Activated naive CD8-positive, alpha-beta T cell treated with anti-CD3 and anti-CD28 coated beads, Interleukin-2, amount 10 ng/mL, durations not matched to agents 7 days and 5 days (primary cell): Measurements from ENCODE around the gene NID2. TPM values are rescaled to one million over a fixed set of nuclear protein-coding genes. Genes with fewer than 3 reads are reported as not detected.

Experiments used
- ATAC-seq: fragments of 150-1000 bp; cut with Tn5 transposase; one replicate; pipeline ENCODE4 v1.10.0; 2021; ENCODE audit warnings: low read depth, moderate library complexity
- POLR2A ChIA-PET: fragments of 350-600 bp; sonication (Branson Sonifier 250); formaldehyde crosslinking; loops from one replicate; lab custom pipeline; 2021; ENCODE audit warnings: antibody characterized with exemption; lab: Charles Lee
- DNase-seq: peaks from one replicate; pipeline ENCODE4 v3.0.0; 2021
- H3K27ac Mint-ChIP-seq: one replicate; pipeline ENCODE4 v1.8.0; 2022; ENCODE audit warnings: mild to moderate bottlenecking, mixed read lengths
- H3K27me3 Mint-ChIP-seq: one replicate; pipeline ENCODE4 v1.8.0; 2022; ENCODE audit warnings: mild to moderate bottlenecking, moderate library complexity, mixed read lengths
- H3K36me3 Mint-ChIP-seq: one replicate; pipeline ENCODE4 v1.8.0; 2021; ENCODE audit warnings: mild to moderate bottlenecking, mixed read lengths
- H3K4me1 Mint-ChIP-seq: one replicate; pipeline ENCODE4 v1.8.0; 2021; ENCODE audit warnings: mixed read lengths
- H3K4me3 Mint-ChIP-seq: one replicate; pipeline ENCODE4 v1.8.0; 2022; ENCODE audit warnings: mild to moderate bottlenecking, moderate library complexity, mixed read lengths
- H3K9me3 Mint-ChIP-seq: one replicate; pipeline ENCODE4 v1.8.0; 2021; ENCODE audit warnings: mixed read lengths
- total RNA-seq, 2 experiments: library from RNA; stranded (reverse); gene quantifications; one replicate each; pipeline ENCODE4 v1.2.3, GENCODE V29; 2021

Gene NID2, protein sequence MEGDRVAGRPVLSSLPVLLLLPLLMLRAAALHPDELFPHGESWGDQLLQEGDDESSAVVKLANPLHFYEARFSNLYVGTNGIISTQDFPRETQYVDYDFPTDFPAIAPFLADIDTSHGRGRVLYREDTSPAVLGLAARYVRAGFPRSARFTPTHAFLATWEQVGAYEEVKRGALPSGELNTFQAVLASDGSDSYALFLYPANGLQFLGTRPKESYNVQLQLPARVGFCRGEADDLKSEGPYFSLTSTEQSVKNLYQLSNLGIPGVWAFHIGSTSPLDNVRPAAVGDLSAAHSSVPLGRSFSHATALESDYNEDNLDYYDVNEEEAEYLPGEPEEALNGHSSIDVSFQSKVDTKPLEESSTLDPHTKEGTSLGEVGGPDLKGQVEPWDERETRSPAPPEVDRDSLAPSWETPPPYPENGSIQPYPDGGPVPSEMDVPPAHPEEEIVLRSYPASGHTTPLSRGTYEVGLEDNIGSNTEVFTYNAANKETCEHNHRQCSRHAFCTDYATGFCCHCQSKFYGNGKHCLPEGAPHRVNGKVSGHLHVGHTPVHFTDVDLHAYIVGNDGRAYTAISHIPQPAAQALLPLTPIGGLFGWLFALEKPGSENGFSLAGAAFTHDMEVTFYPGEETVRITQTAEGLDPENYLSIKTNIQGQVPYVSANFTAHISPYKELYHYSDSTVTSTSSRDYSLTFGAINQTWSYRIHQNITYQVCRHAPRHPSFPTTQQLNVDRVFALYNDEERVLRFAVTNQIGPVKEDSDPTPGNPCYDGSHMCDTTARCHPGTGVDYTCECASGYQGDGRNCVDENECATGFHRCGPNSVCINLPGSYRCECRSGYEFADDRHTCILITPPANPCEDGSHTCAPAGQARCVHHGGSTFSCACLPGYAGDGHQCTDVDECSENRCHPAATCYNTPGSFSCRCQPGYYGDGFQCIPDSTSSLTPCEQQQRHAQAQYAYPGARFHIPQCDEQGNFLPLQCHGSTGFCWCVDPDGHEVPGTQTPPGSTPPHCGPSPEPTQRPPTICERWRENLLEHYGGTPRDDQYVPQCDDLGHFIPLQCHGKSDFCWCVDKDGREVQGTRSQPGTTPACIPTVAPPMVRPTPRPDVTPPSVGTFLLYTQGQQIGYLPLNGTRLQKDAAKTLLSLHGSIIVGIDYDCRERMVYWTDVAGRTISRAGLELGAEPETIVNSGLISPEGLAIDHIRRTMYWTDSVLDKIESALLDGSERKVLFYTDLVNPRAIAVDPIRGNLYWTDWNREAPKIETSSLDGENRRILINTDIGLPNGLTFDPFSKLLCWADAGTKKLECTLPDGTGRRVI (N-terminal part only)
- under 1 TPM; 0.20 to 0.36 TPM for total RNA-seq

DNA sequence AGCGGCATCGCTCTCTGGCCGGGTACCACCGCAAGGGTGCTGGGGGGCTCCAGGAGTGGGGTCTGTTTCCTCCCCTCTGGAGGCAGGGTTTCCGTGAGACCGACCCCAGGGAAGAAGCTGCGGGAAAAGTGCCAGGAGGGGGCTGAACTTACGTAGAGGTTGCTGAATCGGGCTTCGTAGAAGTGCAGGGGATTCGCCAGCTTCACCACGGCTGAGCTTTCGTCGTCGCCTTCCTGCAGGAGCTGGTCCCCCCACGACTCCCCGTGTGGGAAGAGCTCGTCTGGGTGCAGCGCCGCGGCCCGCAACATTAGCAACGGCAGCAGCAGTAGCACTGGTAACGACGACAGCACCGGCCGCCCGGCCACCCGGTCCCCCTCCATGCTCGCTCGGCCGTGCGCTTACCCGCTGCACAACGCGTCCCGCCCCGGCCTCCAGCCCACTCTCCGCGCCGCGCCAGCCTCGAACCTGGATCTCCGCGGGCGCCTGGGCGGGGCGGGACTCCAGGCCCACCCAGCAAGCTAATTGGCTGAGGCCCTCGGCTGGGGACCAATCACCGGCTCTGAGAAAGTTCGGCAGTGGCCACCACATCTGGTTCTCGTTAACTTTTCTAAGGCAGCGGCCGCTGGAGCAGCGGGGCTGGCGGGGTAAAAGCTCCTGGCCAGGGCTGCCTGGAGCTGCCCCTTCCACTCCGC is at the start of gene NID2:
Gene NID2, minus strand, starts transcription at position 445 of the 692 bp plus-strand sequence. Its CDS starts 65 bp downstream, at position 380.
- peaks cover 64% of the 10 kb centered on the region for H3K27me3 Mint-ChIP-seq
- DNase-seq = peak; percentile 69
- no peaks in the 10 kb centered on the region for H3K36me3 Mint-ChIP-seq
- no peaks in the 10 kb centered on the region for H3K9me3 Mint-ChIP-seq
- POLR2A ChIA-PET = interaction anchor here (0.8 to 1.0 kb wide), 2 partner anchors 15 to 85 kb away, joined by 3 to 5 read pairs; no protein-coding TSS in a partner anchor
- peak within 1 kb of the TSS; percentile 68 for H3K4me3 Mint-ChIP-seq
- peak; percentile 71 for ATAC-seq
- no peak within 1 kb of the TSS for H3K27ac Mint-ChIP-seq
- peaks cover 12% of the 10 kb centered on the region for H3K4me1 Mint-ChIP-seq

DNA sequence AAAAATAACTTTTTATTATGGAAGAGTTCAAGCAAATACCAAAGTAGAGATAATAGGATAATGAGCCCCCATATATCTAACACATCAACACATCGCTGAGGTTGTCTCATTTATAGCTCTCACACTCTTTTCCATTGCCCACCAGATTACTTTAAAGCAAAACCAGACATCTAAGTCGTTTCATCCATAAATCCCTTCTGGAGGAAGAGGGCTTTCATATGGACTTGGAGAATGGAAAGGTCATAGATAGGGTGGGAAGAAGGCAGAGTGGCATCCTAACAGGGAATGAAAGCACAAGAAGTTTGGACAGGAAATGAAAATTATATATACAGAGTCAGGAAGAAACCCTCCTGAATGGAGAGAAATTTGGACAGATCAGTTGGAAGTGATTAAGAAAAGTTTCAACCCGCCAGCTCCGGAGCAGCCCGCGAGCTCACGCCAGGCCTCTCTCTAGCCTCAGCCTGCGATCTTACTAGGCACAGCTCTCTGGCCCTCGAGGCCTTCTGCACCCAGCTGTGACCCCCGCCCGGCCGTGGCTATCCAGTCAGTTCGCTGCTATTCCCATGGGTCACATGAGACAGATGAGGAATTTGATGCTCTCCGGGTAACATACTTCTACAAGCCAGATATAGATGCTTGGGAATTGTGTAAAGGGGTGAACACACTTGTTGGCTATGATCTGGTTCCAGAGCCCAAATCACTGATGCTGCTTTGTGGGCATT is 48.4 kb upstream of the NID2 start:
- Mint-ChIP-seq H3K9me3 (peaks cover 1% of the 10 kb centered on the region), H3K27me3 (peaks cover 8% of the 10 kb centered on the region), H3K27ac (no peak overlapping the region), H3K4me3 (no peak overlapping the region), H3K36me3 (no peaks in the 10 kb centered on the region), H3K4me1 (no peaks in the 10 kb centered on the region)
- POLR2A ChIA-PET = no interaction called here
- DNase-seq (no peak), ATAC-seq (no peak)

DNA sequence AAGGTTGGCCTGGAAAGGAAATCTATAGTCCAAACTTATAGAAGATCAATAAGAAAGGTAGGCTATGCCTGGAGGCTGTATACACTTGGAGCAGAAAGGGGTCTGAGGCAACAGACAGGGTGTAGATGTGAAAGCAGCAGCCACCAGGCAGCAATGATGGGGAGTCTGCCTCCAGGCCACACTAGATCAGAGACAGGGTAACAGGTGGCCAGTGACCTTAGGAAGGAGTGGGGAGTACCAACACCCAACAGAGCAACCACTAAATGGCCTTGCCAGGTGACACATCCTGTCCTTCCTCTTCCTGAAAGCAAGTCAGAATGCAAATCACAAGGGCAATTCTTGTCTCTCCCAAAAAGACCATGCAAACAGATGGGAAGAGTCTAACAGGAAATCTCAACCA is 46.4 kb upstream of the NID2 start:
- peaks cover 8% of the 10 kb centered on the region for H3K27me3 Mint-ChIP-seq
- H3K9me3 Mint-ChIP-seq = peaks cover 1% of the 10 kb centered on the region
- no peak overlapping the region for H3K4me3 Mint-ChIP-seq
- no peak for DNase-seq
- POLR2A ChIA-PET = no interaction called here
- no peaks in the 10 kb centered on the region for H3K4me1 Mint-ChIP-seq
- no peaks in the 10 kb centered on the region for H3K36me3 Mint-ChIP-seq
- no peak for ATAC-seq
- no peak overlapping the region for H3K27ac Mint-ChIP-seq

DNA sequence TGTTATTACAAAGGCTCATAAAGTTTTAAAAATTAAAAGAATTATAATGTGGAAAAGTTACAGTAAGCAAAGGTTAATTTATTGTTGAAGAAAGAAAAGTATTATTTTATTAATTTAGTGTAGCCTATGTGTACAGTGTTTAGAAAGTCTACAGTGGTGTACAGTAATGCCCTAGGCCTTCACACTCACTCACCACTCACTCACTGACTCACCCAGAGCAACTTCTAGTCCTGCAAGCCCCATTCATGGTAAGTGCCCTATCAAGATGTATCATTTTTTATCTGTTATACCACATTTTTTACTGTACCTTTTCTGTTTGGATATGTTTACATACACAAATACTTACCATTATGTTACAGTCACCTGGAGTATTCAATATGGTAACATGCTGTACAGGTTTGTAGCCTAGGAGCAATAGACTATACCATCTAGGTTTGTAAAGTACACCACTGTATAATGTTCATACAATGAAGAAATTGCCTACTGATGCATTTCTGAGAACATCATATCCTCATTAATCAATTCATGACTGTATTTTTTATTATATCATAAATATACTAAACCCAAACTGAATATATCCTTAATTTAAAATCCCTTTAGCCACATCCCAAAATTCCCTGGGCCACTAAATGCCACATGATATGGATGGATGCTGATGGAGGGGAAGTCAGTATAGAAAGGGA is 43.6 kb upstream of the NID2 start:
- Mint-ChIP-seq H3K4me3 (no peak overlapping the region), H3K9me3 (peaks cover 1% of the 10 kb centered on the region), H3K4me1 (no peaks in the 10 kb centered on the region), H3K27ac (no peak overlapping the region), H3K36me3 (no peaks in the 10 kb centered on the region), H3K27me3 (peaks cover 3% of the 10 kb centered on the region)
- ATAC-seq (no peak), DNase-seq (no peak)
- POLR2A ChIA-PET = no interaction called here

DNA sequence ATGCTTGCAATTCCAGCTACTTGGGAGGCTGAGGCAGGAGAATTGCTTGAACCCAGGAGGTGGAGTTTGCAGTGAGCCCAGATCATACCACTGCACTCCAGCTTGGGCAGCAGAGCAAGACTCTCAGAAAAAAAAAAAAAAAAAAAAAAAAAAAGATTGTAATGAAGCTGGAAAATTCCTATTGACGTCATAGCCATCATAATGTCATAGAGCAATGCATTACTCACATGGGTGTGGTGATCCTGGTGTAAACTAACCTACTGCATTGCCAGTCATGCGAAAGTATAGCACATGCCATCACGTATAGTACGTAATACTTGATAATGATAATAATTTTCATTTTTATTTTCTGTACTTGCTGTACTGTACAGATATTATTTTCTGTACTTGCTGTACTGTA is 42.7 kb upstream of the NID2 start:
- Mint-ChIP-seq H3K9me3 (peaks cover 1% of the 10 kb centered on the region), H3K27ac (no peak overlapping the region)

DNA sequence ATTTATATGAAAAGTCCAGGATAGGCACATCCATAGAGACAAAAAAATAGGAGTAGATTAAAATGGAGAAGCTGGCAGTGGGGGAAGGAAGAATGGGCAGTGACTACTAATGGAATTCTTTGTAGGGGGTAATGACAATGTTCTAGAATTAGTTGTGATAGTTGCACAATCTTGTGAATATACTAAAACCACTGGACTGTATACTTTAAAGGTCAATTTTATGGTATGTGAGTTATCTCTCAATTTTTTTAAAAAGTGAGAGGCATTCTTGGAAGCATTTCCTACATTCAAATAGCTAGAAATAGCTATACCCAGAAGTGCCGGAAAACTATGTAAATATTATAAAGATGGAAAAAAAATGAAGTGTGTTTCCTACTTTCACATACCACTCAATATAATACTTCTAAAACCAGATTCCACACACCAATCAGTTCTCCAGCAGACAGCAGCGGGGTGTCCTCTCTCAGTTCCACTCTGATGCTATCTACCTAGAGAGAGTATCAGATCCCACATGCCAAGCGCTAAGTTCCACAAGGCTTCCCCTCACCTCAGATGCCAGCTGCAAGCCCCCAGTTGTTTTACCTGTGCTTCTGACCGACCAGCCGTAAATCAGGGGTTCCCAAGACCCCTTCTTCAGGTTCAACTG is 41.7 kb upstream of the NID2 start:
- POLR2A ChIA-PET = no interaction called here
- no peak overlapping the region for H3K4me3 Mint-ChIP-seq
- no peaks in the 10 kb centered on the region for H3K36me3 Mint-ChIP-seq
- ATAC-seq (no peak), DNase-seq (no peak)
- H3K9me3 Mint-ChIP-seq = peaks cover 1% of the 10 kb centered on the region
- peaks cover 8% of the 10 kb centered on the region for H3K27me3 Mint-ChIP-seq
- H3K27ac Mint-ChIP-seq = no peak overlapping the region
- no peaks in the 10 kb centered on the region for H3K4me1 Mint-ChIP-seq

More for the DNA sequence above, 42.7 kb upstream of the NID2 start:
- Mint-ChIP-seq H3K4me1 (no peaks in the 10 kb centered on the region), H3K36me3 (no peaks in the 10 kb centered on the region), H3K27me3 (peaks cover 8% of the 10 kb centered on the region), H3K4me3 (no peak overlapping the region)
- no peak for ATAC-seq
- POLR2A ChIA-PET = no interaction called here
- no peak for DNase-seq

DNA sequence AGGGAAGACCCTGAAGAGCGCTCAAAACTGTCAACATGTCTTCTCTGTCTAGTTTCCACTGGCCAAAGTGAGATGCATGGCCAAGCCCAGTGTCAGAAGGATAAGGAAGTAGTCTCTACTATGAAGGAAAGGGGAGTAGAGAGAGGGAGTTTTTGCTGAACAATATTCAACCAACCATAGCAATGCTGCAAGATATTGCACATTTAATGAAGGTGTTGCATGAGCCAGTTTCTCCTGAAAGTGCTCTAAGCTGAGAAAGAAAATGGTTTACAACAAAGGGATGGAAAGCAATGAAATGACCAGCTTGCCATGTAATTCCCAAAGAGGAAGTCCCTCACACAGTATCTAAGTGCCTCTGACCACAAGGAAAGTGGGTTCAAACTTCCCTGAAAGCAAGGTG is 40.0 kb upstream of the NID2 start:
- Mint-ChIP-seq H3K9me3 (peaks cover 1% of the 10 kb centered on the region), H3K27ac (no peak overlapping the region), H3K27me3 (peaks cover 8% of the 10 kb centered on the region), H3K4me3 (no peak overlapping the region), H3K4me1 (no peaks in the 10 kb centered on the region), H3K36me3 (no peaks in the 10 kb centered on the region)
- DNase-seq (no peak), ATAC-seq (no peak)
- POLR2A ChIA-PET = no interaction called here

DNA sequence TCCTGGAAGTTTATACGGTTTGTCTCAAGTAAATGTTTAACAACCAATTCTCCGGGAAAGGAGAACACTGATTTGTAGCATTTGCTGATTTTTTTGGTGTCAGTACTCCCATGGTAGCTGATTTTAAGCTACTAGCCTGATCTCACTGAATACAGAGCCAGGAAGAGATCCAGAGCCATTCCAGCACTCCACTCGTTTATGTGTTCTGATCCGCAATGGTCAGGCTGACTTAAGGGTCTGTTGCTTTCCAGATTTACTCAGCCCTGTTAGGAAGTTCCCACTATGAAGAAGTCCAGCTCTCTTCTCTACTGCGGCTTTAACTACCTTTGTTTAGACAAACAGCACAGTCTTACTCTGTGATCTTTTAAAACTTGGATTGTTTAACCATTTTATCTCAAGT is 38.0 kb upstream of the NID2 start:
- Mint-ChIP-seq H3K9me3 (no peaks in the 10 kb centered on the region), H3K4me1 (no peaks in the 10 kb centered on the region), H3K27ac (no peak overlapping the region), H3K4me3 (no peak overlapping the region), H3K36me3 (no peaks in the 10 kb centered on the region), H3K27me3 (peaks cover 7% of the 10 kb centered on the region)
- DNase-seq (no peak), ATAC-seq (no peak)
- POLR2A ChIA-PET = no interaction called here

DNA sequence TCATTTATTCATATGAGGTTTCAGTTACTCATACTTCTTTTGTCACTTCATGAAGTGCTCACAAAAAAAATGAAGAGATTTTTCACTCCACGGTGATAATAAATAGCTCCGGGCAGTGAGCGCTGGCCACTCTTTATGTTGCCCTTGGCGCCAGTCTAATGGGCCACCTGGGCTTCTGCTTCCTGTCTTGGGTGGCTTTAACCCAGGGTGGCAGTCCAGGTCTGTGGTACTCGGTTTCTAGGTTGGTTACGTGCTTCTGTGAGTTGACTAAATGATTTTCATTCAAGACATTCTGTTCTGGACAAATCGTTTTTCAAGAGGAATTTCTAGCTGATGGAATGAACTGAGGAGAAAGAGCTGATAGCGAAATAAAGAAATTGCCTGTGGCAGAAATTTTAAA is 34.6 kb upstream of the NID2 start:
- Mint-ChIP-seq H3K36me3 (no peaks in the 10 kb centered on the region), H3K27me3 (peaks cover 8% of the 10 kb centered on the region), H3K4me1 (no peaks in the 10 kb centered on the region), H3K9me3 (no peaks in the 10 kb centered on the region), H3K27ac (no peak overlapping the region), H3K4me3 (no peak overlapping the region)
- POLR2A ChIA-PET = no interaction called here
- ATAC-seq (no peak), DNase-seq (no peak)

DNA sequence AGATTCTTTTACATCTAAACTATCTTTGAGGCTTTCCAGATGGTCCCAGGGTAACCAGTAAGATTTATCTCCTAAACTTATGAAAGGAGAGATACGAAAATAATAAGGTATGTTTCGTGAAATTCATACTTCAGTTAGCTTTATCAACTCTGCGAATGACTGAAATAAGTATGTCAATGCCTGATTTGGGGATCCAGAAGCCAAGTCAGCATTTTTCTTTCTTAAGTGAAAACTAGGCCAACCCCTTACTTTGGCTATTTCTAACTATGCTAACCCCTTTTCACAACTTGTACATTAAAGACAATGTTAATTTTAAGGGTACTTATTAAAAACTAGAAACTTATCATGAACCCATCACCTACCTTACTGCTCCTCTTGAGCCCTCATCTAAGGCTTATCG is 26.9 kb upstream of the NID2 start:
- peaks cover 22% of the 10 kb centered on the region for H3K27me3 Mint-ChIP-seq
- H3K4me1 Mint-ChIP-seq = no peaks in the 10 kb centered on the region
- no peak overlapping the region for H3K4me3 Mint-ChIP-seq
- POLR2A ChIA-PET = no interaction called here
- no peaks in the 10 kb centered on the region for H3K36me3 Mint-ChIP-seq
- no peak overlapping the region for H3K27ac Mint-ChIP-seq
- no peaks in the 10 kb centered on the region for H3K9me3 Mint-ChIP-seq
- no peak for DNase-seq
- no peak for ATAC-seq

DNA sequence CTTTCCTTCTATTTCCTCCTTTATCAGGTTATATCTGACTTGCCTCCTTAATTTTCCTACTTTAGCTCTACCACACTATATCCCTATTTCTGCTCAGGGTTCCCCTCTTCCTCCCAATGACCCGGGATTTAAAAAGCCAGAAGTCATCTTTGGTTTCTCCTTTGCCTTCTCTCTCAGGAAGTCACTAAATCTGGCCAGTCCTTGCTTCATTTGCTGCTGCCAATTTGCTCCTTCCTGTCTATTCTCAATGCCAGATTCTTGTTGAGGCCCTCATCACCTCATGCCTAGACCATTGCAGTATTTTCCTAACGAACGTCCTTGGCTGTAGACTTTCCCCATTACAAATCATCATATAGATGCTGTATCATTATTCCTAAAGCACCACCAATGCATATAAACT is 26.5 kb upstream of the NID2 start:
- peaks cover 22% of the 10 kb centered on the region for H3K27me3 Mint-ChIP-seq
- no peak overlapping the region for H3K4me3 Mint-ChIP-seq
- DNase-seq (no peak), ATAC-seq (no peak)
- no peaks in the 10 kb centered on the region for H3K4me1 Mint-ChIP-seq
- H3K27ac Mint-ChIP-seq = no peak overlapping the region
- no peaks in the 10 kb centered on the region for H3K9me3 Mint-ChIP-seq
- H3K36me3 Mint-ChIP-seq = no peaks in the 10 kb centered on the region
- POLR2A ChIA-PET = no interaction called here
